ENCODE results near the gene FGD1.

GRCh38 chrX:54407266-54407665, 88.8 kb downstream of the FGD1 start:
- TF ChIP-seq, protein P1, sequence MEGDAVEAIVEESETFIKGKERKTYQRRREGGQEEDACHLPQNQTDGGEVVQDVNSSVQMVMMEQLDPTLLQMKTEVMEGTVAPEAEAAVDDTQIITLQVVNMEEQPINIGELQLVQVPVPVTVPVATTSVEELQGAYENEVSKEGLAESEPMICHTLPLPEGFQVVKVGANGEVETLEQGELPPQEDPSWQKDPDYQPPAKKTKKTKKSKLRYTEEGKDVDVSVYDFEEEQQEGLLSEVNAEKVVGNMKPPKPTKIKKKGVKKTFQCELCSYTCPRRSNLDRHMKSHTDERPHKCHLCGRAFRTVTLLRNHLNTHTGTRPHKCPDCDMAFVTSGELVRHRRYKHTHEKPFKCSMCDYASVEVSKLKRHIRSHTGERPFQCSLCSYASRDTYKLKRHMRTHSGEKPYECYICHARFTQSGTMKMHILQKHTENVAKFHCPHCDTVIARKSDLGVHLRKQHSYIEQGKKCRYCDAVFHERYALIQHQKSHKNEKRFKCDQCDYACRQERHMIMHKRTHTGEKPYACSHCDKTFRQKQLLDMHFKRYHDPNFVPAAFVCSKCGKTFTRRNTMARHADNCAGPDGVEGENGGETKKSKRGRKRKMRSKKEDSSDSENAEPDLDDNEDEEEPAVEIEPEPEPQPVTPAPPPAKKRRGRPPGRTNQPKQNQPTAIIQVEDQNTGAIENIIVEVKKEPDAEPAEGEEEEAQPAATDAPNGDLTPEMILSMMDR (IDR thresholded peaks at IDR 0.05; ENCODE audit: insufficient read depth, low read depth, low read length): no peak
- no peak for TF ChIP-seq EZH2 (IDR thresholded peaks at IDR 0.05; ENCODE audit: insufficient read depth, low read length)

Measured in astrocyte (in vitro differentiated cells and primary cell).